HepG2 (cell line): ENCODE data around the gene HELZ2. TPM values are rescaled to one million over a fixed set of nuclear protein-coding genes. Genes with fewer than 3 reads are reported as not detected.

ENCODE experiments used
- GTF2F1 ChIP-seq: fragments of 150-350 bp; IDR thresholded peaks from 2 replicates; pipeline ENCODE4 v1.6.1; 2014; ENCODE audit warnings: low read length
- MIER3 ChIP-seq: IDR thresholded peaks from 2 replicates; pipeline ENCODE4 v1.6.1; 2016; ENCODE audit warnings: missing compliant biosample characterization, borderline replicate concordance
- NFKBIZ ChIP-seq: IDR thresholded peaks from 2 replicates; pipeline ENCODE4 v1.6.1; 2018; ENCODE audit warnings: missing genetic modification reagents, missing compliant biosample characterization
- SNAPC2 ChIP-seq: sonication (generic); formaldehyde crosslinking; IDR thresholded peaks from 2 replicates; pipeline ENCODE4 v1.8.1; 2022; ENCODE audit warnings: mild to moderate bottlenecking, missing genetic modification reagents
- SYNCRIP ChIP-seq: fragments of 200-400 bp; formaldehyde crosslinking; IDR thresholded peaks from 2 replicates; pipeline ENCODE4 v1.6.1; 2018; ENCODE audit warnings: mild to moderate bottlenecking, low read depth, low read length; ENCODE audit not compliant: insufficient read depth
- TCF7L2 ChIP-seq: IDR thresholded peaks from 2 replicates; pipeline ENCODE4 v1.6.1; 2011; ENCODE audit warnings: mild to moderate bottlenecking, low read depth, low read length, moderate library complexity
- ZNF138 ChIP-seq: sonication (generic); formaldehyde crosslinking; IDR thresholded peaks from 2 replicates; pipeline ENCODE4 v1.5.0; 2020; ENCODE audit warnings: mild to moderate bottlenecking, low read depth, missing genetic modification reagents
- ZNF282 ChIP-seq: fragments of 450-650 bp; IDR thresholded peaks from 2 replicates; pipeline ENCODE4 v1.6.1; 2018; ENCODE audit not compliant: partially characterized antibody
- ZNF30 ChIP-seq: sonication (generic); formaldehyde crosslinking; IDR thresholded peaks from 2 replicates; pipeline ENCODE4 v1.5.0; 2020; ENCODE audit warnings: mild to moderate bottlenecking, missing genetic modification reagents
- ZSCAN22 ChIP-seq: sonication (generic); formaldehyde crosslinking; IDR thresholded peaks from 2 replicates; pipeline ENCODE4 v1.4.0; 2020; ENCODE audit warnings: mild to moderate bottlenecking, missing genetic modification reagents
- polyA plus RNA-seq, 8 experiments: library from polyadenylated mRNA; depleted of rRNA in 3 of 8; stranded (reverse) in 7 of 8; unstranded in 1 of 8; fragments of >200 nt; fragmentation: Illumina TruSeq in 4 of 8; extraction: Trizol in 4 of 8; gene quantifications; 2 replicates each; pipeline versions ENCODE4 v1.2.1 to v1.2.3, GENCODE V29; 2011 to 2016; ENCODE audit warnings: low read depth in 4 of 8, missing spikeins in 1 of 8, mixed read lengths in 1 of 8; ENCODE audit not compliant: insufficient read depth in 1 of 8
- total RNA-seq, 5 experiments: library from RNA; depleted of rRNA; stranded (reverse); fragments of >200 nt; fragmentation: Illumina TruSeq; extraction: Trizol; gene quantifications; 2 replicates each; pipeline ENCODE4 v1.2.3, GENCODE V29; 2016; ENCODE audit warnings: low read depth in 1 of 5
- TF ChIP-seq, protein P1 (sequence below): sonication (generic); formaldehyde crosslinking; IDR thresholded peaks from 2 replicates; pipeline ENCODE4 v1.5.0; 2020; ENCODE audit warnings: missing genetic modification reagents
- TF ChIP-seq, protein P2 (sequence below): sonication (generic); formaldehyde crosslinking; IDR thresholded peaks from 2 replicates; pipeline ENCODE4 v1.9.0; 2021; ENCODE audit warnings: mild to moderate bottlenecking, missing genetic modification reagents
- TF ChIP-seq, protein P3 (sequence below), 2 experiments: sonication (generic) in 1 of 2; formaldehyde crosslinking in 1 of 2; IDR thresholded peaks; 2 replicates each; pipeline versions ENCODE4 v1.4.0 to v1.6.1; 2018 to 2020; ENCODE audit warnings: missing genetic modification reagents in 2 of 2, borderline replicate concordance in 1 of 2, low read depth in 1 of 2, mild to moderate bottlenecking in 1 of 2, missing biosample characterization in 1 of 2
- TF ChIP-seq, protein P4 (sequence below): sonication (generic); formaldehyde crosslinking; IDR thresholded peaks from 2 replicates; pipeline ENCODE4 v1.4.0; 2020; ENCODE audit warnings: missing genetic modification reagents, borderline replicate concordance

Gene HELZ2
- total and polyA plus RNA-seq, 2 of the 13 experiments (the other 11 are each of a cell fraction or from before 2014, with no cell fraction given) = 9.6 to 10.1 TPM

DNA sequence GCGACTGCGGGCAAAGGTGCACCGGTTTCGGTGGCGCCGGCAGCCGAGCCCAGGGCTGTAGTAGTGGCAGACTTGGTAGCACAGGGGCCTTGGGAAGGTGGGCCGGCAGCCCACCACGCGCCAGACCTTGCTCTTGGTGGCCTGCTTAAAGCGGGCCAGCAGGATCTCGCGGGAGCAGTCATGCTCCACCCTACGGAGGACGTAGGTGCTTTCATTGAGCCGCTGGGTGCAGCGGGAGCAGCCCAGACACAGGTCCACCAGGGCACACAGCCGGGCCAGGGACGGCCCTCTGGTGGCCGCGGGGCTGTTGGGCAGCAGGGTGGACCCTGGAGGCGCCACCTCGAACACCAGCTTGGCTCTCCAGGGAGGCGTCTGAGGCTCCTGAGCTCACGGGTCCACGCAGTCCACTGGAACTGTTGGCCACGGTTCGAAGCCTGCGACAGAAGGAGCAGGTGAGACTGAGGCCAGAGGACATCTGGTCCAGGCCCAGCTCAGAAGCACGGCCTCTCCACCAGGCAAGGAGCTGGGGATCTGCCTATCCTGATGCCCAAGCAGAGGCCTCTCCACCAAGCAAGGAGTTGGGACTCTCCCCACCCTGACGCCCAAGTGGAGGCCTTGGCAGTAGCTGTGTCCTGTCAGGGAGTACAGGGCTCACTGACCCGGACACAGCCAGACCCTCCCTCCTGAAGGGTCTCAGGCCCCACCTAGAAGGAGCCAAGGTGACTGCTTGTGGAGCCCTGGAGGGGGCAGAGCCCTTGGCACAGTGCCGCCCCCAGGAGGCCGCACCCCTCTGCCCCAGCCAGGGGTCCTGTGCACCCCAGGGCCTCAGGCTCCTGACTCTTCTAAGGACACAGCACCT, 1.0 kb downstream of the HELZ2 start (continued):
- TF ChIP-seq MIER3 (CRISPR knock-in tag) (no peak), ZSCAN22 (CRISPR knock-in tag) (no peak), SYNCRIP (no peak), NFKBIZ (CRISPR knock-in tag) (no peak), ZNF30 (CRISPR knock-in tag) (no peak), TCF7L2 (no peak), ZNF138 (no peak; the same call in 1 of the 2 replicates), SNAPC2 (CRISPR knock-in tag) (no peak), ZNF282 (no peak), GTF2F1 (no peak)
- TF ChIP-seq, protein P1, sequence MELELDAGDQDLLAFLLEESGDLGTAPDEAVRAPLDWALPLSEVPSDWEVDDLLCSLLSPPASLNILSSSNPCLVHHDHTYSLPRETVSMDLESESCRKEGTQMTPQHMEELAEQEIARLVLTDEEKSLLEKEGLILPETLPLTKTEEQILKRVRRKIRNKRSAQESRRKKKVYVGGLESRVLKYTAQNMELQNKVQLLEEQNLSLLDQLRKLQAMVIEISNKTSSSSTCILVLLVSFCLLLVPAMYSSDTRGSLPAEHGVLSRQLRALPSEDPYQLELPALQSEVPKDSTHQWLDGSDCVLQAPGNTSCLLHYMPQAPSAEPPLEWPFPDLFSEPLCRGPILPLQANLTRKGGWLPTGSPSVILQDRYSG (CRISPR knock-in tag) = no peak
- TF ChIP-seq, protein P2, sequence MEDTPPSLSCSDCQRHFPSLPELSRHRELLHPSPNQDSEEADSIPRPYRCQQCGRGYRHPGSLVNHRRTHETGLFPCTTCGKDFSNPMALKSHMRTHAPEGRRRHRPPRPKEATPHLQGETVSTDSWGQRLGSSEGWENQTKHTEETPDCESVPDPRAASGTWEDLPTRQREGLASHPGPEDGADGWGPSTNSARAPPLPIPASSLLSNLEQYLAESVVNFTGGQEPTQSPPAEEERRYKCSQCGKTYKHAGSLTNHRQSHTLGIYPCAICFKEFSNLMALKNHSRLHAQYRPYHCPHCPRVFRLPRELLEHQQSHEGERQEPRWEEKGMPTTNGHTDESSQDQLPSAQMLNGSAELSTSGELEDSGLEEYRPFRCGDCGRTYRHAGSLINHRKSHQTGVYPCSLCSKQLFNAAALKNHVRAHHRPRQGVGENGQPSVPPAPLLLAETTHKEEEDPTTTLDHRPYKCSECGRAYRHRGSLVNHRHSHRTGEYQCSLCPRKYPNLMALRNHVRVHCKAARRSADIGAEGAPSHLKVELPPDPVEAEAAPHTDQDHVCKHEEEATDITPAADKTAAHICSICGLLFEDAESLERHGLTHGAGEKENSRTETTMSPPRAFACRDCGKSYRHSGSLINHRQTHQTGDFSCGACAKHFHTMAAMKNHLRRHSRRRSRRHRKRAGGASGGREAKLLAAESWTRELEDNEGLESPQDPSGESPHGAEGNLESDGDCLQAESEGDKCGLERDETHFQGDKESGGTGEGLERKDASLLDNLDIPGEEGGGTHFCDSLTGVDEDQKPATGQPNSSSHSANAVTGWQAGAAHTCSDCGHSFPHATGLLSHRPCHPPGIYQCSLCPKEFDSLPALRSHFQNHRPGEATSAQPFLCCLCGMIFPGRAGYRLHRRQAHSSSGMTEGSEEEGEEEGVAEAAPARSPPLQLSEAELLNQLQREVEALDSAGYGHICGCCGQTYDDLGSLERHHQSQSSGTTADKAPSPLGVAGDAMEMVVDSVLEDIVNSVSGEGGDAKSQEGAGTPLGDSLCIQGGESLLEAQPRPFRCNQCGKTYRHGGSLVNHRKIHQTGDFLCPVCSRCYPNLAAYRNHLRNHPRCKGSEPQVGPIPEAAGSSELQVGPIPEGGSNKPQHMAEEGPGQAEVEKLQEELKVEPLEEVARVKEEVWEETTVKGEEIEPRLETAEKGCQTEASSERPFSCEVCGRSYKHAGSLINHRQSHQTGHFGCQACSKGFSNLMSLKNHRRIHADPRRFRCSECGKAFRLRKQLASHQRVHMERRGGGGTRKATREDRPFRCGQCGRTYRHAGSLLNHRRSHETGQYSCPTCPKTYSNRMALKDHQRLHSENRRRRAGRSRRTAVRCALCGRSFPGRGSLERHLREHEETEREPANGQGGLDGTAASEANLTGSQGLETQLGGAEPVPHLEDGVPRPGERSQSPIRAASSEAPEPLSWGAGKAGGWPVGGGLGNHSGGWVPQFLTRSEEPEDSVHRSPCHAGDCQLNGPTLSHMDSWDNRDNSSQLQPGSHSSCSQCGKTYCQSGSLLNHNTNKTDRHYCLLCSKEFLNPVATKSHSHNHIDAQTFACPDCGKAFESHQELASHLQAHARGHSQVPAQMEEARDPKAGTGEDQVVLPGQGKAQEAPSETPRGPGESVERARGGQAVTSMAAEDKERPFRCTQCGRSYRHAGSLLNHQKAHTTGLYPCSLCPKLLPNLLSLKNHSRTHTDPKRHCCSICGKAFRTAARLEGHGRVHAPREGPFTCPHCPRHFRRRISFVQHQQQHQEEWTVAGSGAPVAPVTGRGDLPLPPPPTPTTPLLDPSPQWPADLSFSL = no peak
- TF ChIP-seq, protein P3, sequence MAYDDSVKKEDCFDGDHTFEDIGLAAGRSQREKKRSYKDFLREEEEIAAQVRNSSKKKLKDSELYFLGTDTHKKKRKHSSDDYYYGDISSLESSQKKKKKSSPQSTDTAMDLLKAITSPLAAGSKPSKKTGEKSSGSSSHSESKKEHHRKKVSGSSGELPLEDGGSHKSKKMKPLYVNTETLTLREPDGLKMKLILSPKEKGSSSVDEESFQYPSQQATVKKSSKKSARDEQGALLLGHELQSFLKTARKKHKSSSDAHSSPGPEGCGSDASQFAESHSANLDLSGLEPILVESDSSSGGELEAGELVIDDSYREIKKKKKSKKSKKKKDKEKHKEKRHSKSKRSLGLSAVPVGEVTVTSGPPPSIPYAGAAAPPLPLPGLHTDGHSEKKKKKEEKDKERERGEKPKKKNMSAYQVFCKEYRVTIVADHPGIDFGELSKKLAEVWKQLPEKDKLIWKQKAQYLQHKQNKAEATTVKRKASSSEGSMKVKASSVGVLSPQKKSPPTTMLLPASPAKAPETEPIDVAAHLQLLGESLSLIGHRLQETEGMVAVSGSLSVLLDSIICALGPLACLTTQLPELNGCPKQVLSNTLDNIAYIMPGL (CRISPR knock-in tag; IDR thresholded peaks at IDR 0.05; ENCODE audit: borderline replicate concordance in 1 of 2, low read depth in 1 of 2) = peak in 1 of 2 experiments; percentile 36; a peak in 1 of 4 replicates
- TF ChIP-seq, protein P4, sequence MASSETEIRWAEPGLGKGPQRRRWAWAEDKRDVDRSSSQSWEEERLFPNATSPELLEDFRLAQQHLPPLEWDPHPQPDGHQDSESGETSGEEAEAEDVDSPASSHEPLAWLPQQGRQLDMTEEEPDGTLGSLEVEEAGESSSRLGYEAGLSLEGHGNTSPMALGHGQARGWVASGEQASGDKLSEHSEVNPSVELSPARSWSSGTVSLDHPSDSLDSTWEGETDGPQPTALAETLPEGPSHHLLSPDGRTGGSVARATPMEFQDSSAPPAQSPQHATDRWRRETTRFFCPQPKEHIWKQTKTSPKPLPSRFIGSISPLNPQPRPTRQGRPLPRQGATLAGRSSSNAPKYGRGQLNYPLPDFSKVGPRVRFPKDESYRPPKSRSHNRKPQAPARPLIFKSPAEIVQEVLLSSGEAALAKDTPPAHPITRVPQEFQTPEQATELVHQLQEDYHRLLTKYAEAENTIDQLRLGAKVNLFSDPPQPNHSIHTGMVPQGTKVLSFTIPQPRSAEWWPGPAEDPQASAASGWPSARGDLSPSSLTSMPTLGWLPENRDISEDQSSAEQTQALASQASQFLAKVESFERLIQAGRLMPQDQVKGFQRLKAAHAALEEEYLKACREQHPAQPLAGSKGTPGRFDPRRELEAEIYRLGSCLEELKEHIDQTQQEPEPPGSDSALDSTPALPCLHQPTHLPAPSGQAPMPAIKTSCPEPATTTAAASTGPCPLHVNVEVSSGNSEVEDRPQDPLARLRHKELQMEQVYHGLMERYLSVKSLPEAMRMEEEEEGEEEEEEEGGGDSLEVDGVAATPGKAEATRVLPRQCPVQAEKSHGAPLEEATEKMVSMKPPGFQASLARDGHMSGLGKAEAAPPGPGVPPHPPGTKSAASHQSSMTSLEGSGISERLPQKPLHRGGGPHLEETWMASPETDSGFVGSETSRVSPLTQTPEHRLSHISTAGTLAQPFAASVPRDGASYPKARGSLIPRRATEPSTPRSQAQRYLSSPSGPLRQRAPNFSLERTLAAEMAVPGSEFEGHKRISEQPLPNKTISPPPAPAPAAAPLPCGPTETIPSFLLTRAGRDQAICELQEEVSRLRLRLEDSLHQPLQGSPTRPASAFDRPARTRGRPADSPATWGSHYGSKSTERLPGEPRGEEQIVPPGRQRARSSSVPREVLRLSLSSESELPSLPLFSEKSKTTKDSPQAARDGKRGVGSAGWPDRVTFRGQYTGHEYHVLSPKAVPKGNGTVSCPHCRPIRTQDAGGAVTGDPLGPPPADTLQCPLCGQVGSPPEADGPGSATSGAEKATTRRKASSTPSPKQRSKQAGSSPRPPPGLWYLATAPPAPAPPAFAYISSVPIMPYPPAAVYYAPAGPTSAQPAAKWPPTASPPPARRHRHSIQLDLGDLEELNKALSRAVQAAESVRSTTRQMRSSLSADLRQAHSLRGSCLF (CRISPR knock-in tag) = no peak
